Measurements from ENCODE around the gene KRTAP5-4. TPM values are rescaled to one million over a fixed set of nuclear protein-coding genes. Genes with fewer than 3 reads are reported as not detected.
A peak's percentile ranks its signal among the peaks of the same experiment; 100 is the strongest.

The KRTAP5-4 gene
- total RNA-seq, 1 experiment from 2014 or later = not detected

GRCh38 chr11:1574238-1574932 is 47.6 kb downstream of the KRTAP5-4 start:
- H3K9me2 ChIP-seq (ENCODE audit: insufficient read depth) = no peaks in the 10 kb centered on the region
- peak in 1 of 2 experiments; percentile 42 for DNase-seq
- BruUV-seq (replicated peaks) = no TSS peak
- H3K4me2 ChIP-seq = peak overlapping the region; percentile 76
- H3K27ac ChIP-seq = no peak overlapping the region
- no peaks in the 10 kb centered on the region for H3K9me3 ChIP-seq (ENCODE audit: insufficient read depth, low read depth)
- POLR2A ChIA-PET (ENCODE audit: unreplicated experiment) = interaction anchor here (0.9 kb wide), 1 partner anchor 28 kb away, joined by 6 read pairs; no protein-coding TSS in a partner anchor
- no peaks in the 10 kb centered on the region for H3K79me2 ChIP-seq (ENCODE audit: low read depth)
- H3K4me1 ChIP-seq (replicated peaks; ENCODE audit: insufficient read depth) = no peaks in the 10 kb centered on the region; the same call in 1 of the 2 replicates
- CTCF ChIA-PET = interaction anchor here (0.6 to 2.5 kb wide), 6 partner anchors 21 to 258 kb away, joined by 3 to 31 read pairs (median 4); no protein-coding TSS in a partner anchor
- peaks cover 14% of the 10 kb centered on the region for H3K27me3 ChIP-seq (ENCODE audit: insufficient read depth, low read depth)
- peak overlapping the region; percentile 52; the same call in 1 of the 2 replicates for H3K4me3 ChIP-seq
- TF ChIP-seq, protein P1, sequence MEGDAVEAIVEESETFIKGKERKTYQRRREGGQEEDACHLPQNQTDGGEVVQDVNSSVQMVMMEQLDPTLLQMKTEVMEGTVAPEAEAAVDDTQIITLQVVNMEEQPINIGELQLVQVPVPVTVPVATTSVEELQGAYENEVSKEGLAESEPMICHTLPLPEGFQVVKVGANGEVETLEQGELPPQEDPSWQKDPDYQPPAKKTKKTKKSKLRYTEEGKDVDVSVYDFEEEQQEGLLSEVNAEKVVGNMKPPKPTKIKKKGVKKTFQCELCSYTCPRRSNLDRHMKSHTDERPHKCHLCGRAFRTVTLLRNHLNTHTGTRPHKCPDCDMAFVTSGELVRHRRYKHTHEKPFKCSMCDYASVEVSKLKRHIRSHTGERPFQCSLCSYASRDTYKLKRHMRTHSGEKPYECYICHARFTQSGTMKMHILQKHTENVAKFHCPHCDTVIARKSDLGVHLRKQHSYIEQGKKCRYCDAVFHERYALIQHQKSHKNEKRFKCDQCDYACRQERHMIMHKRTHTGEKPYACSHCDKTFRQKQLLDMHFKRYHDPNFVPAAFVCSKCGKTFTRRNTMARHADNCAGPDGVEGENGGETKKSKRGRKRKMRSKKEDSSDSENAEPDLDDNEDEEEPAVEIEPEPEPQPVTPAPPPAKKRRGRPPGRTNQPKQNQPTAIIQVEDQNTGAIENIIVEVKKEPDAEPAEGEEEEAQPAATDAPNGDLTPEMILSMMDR (conservative IDR thresholded peaks at IDR 0.05) = peak; percentile 46
- TF ChIP-seq EZH2 (IDR thresholded peaks at IDR 0.05; ENCODE audit: low read depth) = no peak
- no peaks in the 10 kb centered on the region for H4K20me1 ChIP-seq (ENCODE audit: insufficient read depth)
- intact Hi-C loops (cut with micrococcal nuclease; ENCODE audit: unreplicated experiment) = loop anchor here (2.0 kb wide), 2 partner anchors 20 to 28 kb away; no protein-coding TSS in a partner anchor
- H3F3A ChIP-seq (ENCODE audit: insufficient read depth, low read depth) = peaks cover 6% of the 10 kb centered on the region; the same call in 1 of the 2 replicates
- no peaks in the 10 kb centered on the region for H3K36me3 ChIP-seq (ENCODE audit: low read depth)
- H2AFZ ChIP-seq = no peak overlapping the region

DNA sequence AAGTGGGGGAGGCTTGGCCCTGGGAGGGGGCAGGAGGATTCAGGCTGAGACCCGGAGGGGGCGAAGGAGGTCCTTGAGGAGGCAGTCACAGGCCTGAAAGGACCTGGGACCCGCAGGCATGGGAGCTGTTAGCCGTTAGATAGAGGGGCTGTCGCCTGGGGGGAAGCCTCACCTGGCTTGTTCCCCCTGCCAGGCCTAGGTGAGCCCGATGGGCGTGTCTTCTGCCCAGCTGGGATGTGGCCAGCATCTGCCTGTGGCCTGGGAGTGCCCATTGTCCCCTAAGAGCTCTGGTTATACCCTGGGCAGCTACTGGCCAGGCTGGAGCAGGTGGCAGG is 48.1 kb downstream of the KRTAP5-4 start:
- Histone ChIP-seq H3K9me2 (ENCODE audit: insufficient read depth) (no peaks in the 10 kb centered on the region), H3K4me2 (peak overlapping the region; percentile 76), H3K4me3 (peak overlapping the region; percentile 52; the same call in 1 of the 2 replicates), H3K27me3 (ENCODE audit: insufficient read depth, low read depth) (peaks cover 14% of the 10 kb centered on the region), H4K20me1 (ENCODE audit: insufficient read depth) (no peaks in the 10 kb centered on the region), H3K4me1 (replicated peaks; ENCODE audit: insufficient read depth) (no peaks in the 10 kb centered on the region; the same call in 1 of the 2 replicates), H2AFZ (no peak overlapping the region), H3K79me2 (ENCODE audit: low read depth) (no peaks in the 10 kb centered on the region), H3F3A (ENCODE audit: insufficient read depth, low read depth) (peaks cover 6% of the 10 kb centered on the region; the same call in 1 of the 2 replicates), H3K36me3 (ENCODE audit: low read depth) (no peaks in the 10 kb centered on the region), H3K27ac (no peak overlapping the region), H3K9me3 (ENCODE audit: insufficient read depth, low read depth) (no peaks in the 10 kb centered on the region)
- ChIA-PET POLR2A (ENCODE audit: unreplicated experiment) (interaction anchor here (0.9 to 1.0 kb wide), 2 partner anchors 26 to 27 kb away, joined by 4 to 6 read pairs; no protein-coding TSS in a partner anchor), CTCF (interaction anchor here (0.6 to 2.5 kb wide), 4 partner anchors 20 to 191 kb away, joined by 3 to 31 read pairs (median 6); no protein-coding TSS in a partner anchor)
- BruUV-seq (replicated peaks) = no TSS peak
- DNase-seq = peak; percentile 47 to 64
- intact Hi-C loops (cut with micrococcal nuclease; ENCODE audit: unreplicated experiment) = loop anchor here (2.0 kb wide), 2 partner anchors 19 to 27 kb away; no protein-coding TSS in a partner anchor
- TF ChIP-seq EZH2 (IDR thresholded peaks at IDR 0.05; ENCODE audit: low read depth) = no peak
- TF ChIP-seq, protein P1 (conservative IDR thresholded peaks at IDR 0.05) = no peak

DNA sequence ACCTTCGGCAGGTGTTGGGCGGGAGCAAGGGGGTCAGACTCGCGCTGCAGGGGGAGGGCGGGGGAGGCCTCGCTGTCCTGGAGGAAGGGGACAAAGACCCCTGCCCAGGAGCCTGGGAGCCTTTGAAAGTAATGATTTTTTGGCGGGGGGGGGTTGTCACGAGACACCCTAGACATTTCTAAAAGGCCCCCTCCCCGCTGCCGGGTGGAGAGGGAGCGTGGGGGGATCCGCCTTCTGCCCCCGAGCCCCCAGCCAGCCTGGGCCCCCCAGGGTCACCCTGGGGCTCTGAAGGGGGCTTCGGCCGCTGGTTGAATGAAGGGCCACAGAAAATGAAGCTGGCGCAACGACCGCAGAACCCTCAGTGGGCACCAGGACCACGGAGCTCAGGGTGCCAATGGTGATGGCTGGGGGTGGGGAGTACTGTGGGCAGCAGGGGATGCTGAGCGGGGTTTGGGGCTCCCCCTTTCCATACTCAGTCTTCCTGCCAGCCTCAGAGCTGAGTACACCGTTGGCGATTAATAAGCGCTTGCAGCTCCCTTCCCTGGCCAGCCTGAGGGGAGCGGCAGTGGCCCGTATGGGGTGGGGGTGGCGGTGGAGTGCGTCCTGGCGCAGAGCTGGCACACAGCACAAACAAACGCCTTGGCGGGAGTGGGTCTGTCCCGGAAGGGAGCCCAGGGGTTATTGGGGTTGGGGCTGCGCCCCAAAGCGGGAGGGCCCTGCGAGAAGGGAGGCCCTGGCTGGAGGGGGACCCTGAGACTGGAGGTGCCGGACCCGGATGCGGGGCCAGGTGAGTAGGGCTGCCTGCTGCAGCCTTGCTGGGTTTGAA is 48.6 kb downstream of the KRTAP5-4 start:
- CTCF ChIA-PET = interaction anchor here (0.6 to 2.5 kb wide), 4 partner anchors 20 to 191 kb away, joined by 3 to 31 read pairs (median 6); no protein-coding TSS in a partner anchor
- intact Hi-C loops (cut with micrococcal nuclease; ENCODE audit: unreplicated experiment) = no loop called here
- POLR2A ChIA-PET (ENCODE audit: unreplicated experiment) = interaction anchor here (0.9 to 1.0 kb wide), 2 partner anchors 25 to 27 kb away, joined by 4 to 6 read pairs; no protein-coding TSS in a partner anchor
- Histone ChIP-seq H3K36me3 (ENCODE audit: low read depth) (no peaks in the 10 kb centered on the region), H3K27ac (no peak overlapping the region), H4K20me1 (ENCODE audit: insufficient read depth) (no peaks in the 10 kb centered on the region), H2AFZ (no peak overlapping the region), H3F3A (ENCODE audit: insufficient read depth, low read depth) (peaks cover 6% of the 10 kb centered on the region; the same call in 1 of the 2 replicates), H3K4me3 (peak overlapping the region; percentile 52; the same call in 1 of the 2 replicates), H3K79me2 (ENCODE audit: low read depth) (no peaks in the 10 kb centered on the region), H3K27me3 (ENCODE audit: insufficient read depth, low read depth) (peaks cover 12% of the 10 kb centered on the region), H3K9me3 (ENCODE audit: insufficient read depth, low read depth) (no peaks in the 10 kb centered on the region), H3K4me2 (peak overlapping the region; percentile 76), H3K9me2 (ENCODE audit: insufficient read depth) (no peaks in the 10 kb centered on the region), H3K4me1 (replicated peaks; ENCODE audit: insufficient read depth) (no peaks in the 10 kb centered on the region; the same call in 1 of the 2 replicates)
- BruUV-seq (replicated peaks) = no TSS peak
- DNase-seq = peak in 1 of 2 experiments; percentile 29
- TF ChIP-seq, protein P1 (conservative IDR thresholded peaks at IDR 0.05) = no peak
- TF ChIP-seq EZH2 (IDR thresholded peaks at IDR 0.05; ENCODE audit: low read depth) = no peak

All from PC-9 (cell line).